Right renal cortex interstitium (tissue), 3 donors: ENCODE data around the gene TMEM220. TPM values are rescaled to one million over a fixed set of nuclear protein-coding genes. Genes with fewer than 3 reads are reported as not detected.

ENCODE experiments used
- DNase-seq, 3 donors: peaks; one replicate each; pipeline ENCODE4 v3.0.0-alpha.2; 2013; ENCODE audit warnings: low read depth in 3 of 3, low spot score in 2 of 3
- polyA plus RNA-seq, 3 donors: library from polyadenylated mRNA; unstranded; fragments of 120-200 nt; gene quantifications; one replicate each; pipeline ENCODE4 v1.2.1, GENCODE V29; 2013; ENCODE audit not compliant: insufficient read length in 3 of 3

Gene TMEM220
- polyA plus RNA-seq, result 10 to 100 TPM in 1 of 3 donors, 1 to 10 TPM in 2; 8.5 to 10.0 (median 8.5) TPM

DNA sequence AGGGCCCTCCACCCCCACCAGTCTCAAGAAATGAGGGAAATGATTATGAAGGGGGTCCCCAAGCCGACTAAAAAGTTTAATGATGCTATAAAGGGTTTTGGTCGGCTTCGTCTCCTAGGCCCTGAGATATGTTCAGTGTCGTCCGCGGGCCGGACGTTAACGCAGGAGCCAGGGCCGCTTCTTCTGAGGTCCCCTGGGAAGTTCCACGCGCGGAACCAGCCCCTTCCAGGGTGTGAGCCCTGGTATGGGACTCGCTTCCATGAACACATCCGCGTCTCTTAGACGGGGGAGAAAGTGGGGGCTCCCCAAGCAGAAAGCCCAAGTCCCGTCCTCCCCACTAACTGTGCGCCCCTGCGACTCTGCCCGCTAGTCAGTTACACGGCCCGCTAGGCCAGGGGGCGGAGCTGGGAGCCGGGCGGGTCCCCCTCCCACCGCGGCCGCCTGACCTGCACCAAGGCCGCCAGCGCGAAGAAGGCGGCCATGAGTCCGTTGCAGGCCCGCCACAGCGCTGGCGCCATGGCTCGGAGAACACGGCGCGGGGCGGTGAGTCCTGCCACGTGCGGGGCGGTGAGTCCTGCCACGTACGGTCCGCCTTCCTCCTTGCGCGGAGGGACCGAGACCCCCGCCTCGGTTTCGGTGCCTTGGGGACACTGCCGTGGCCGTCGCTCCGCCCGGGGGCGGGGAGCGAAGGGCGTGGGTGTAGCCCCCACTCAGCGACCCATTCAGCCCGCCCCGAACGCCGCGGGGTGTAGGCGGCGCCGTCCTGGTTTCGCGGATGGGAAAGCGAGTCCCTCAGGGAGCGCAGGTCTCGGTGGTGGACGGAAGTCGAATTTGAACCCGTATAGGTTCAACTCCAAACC lies at the start of gene TMEM220:
Gene TMEM220, minus strand, starts transcription at position 690 of the 860 bp plus-strand sequence. Its CDS starts 172 bp downstream, at position 518.
- peak in 2 of 3 donors; percentile 57 to 76 for DNase-seq

DNA sequence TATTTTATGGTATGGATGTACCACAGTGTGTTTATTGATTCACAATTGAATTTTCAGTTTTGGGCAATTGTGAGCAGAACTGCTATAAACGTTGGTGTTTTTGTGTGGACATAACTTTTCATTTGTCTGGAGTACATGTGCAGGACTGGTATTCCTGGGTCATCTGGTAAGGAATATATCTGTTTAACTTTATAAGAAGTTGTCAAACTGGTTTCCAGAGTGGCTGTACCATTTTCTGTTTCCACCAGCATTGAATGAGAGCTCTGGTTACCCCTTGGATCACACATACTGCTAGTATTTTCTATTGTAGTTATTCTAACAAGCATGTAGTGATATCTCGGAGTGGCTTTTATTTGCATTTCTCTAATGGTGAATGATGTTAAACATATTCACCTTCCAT lies 49.8 kb upstream of the TMEM220 start:
- no peak for DNase-seq

DNA sequence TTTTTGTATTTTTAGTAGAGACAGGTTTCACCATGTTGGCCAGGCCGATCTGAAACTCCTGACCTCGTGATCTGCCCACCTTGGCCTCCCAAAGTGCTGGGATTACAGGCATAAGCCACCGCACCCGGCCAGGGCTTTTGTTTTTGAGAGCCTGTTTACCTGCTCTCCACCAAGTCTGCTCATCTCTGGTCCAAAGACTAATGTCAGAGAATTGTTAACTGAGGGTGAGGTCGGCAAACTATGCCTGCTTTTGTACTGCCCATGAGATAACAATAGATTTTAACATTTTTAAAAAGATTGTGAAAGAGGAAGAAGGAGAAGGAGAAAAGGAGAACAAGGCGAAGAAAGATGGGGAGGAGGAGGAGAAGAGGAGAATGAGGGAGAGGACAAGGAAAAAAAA lies 48.1 kb upstream of the TMEM220 start:
- DNase-seq, result no peak

GRCh38 chr17:10777131-10777807 lies 47.4 kb upstream of the TMEM220 start:
- no peak for DNase-seq

DNA sequence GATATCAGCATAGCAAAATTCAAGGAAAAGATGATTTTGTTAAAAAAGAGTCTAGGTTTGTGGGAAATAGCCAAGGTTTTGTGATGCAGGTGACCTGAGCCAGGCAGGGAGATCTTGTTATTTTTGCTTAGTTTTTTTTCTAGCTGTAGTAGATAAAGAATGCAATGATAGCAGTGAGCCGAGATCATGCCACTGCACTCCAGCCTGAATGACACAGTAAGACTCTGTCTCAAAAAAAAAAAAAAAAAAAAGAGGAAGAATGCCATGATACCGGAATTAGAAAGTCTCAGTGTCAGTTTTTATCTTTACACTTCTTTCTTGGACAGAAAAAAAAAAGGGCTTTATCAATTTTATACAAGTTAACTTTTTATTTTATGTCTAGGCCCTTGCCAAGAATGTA lies 46.6 kb upstream of the TMEM220 start:
- DNase-seq, result no peak

GRCh38 chr17:10775740-10776356 lies 46.0 kb upstream of the TMEM220 start:
- DNase-seq, result no peak

DNA sequence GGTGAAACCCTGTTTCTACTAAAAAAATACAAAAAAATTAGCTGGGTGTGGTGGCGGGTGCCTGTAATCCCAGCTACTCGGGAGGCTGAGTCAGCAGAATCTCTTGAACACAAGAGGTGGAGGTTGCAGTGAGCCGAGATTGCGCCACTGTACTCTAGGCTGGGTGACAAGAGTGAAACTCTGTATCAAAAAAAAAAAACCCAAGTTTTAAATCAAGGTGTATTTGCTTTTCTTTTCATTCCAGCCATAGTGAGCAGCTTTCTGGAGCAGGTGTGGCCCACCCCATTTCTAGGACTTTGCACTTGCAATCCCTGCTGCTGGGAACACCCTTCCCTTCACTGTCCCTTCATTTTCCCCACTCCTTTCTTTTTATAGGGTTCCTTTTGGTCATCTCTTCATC lies 45.2 kb upstream of the TMEM220 start:
- no peak for DNase-seq

DNA sequence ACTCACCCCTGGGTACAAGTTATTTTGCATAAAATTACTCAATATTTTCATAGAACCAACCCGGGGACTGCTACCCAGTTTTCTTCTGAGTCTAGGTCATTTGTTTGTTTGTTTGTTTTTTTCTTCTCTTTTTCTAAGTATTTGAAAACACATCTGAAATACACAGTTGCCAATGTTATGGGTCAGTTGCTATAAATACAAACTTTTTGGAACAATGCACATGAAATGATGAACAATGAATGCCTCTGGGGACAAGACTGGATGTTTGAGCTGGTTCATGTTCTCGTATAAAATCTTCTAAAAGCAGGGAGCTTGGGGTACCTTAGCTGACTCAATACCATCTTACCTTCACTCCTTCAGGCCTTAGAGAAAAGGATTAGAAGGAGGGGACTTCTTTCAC lies 43.6 kb upstream of the TMEM220 start:
- DNase-seq, result no peak

DNA sequence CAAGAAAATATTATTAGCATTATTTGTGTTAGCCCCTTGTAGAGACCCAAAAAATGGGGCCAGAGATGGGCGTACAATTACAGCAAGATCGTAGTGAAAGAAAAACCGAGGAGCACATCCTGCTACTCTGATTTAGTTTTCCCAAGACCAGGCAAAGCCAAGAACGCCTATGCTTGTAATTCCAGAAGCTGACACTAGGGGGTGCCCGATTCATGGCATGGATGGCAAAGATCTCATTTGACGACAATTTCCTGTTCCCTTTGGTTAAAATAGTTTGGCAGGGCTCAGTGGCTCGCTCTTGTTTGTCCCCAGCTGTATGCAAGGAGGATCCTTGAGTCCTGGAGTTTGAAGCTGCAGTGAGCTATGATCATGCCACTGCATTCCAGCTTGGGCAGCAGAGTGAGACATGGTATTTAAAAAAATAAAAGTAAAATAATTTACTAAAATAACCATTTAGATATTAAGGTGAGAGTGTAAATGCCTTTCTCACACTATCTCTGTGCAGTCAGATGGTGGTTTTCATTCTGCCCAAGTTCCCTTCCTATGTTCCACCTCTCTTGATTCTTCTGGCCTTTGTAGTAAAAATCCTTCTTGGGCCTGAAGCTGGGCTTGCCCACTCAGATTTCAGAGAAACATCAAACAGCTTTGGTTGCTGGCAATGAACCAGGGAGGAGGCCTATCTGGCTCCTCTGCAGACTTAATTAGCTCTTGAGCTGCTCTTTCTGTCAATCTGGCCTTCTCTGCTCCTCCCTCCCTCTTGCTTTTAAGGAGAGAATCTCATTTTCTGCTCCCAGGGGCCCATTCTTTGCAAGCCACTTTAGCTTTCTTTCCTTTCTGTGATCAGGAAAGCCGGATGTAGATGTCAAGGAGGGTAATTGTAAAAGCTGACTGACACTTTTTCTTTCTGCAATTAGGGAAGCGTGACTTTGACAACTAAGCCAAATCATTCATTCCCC lies 42.9 kb upstream of the TMEM220 start:
- peak in 1 of 3 donors; percentile 45 for DNase-seq

GRCh38 chr17:10771148-10771547 lies 41.3 kb upstream of the TMEM220 start:
- no peak for DNase-seq

DNA sequence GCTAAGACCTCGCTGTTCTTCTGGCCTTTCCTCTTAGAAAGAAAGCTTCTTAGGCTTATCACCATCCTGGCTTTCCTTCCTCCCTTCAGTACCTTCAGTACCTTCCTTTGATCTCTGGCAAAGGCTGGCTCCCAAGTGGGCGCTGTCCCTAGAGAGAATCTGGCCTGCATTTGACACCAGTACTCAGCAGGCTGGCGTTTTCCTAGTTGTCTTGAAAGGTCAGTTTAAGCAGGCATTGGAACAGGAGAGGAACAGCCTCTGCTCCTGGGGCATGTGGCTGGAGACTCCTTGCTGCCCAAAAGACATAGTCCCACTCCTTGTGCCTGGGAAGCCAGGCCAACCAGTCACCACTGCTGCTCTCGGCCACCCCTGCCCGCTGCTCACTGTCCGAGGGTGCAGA lies 40.0 kb upstream of the TMEM220 start:
- no peak for DNase-seq

- no peak for DNase-seq
Observed at GRCh38 chr17:10768750-10769251, 39.0 kb upstream of the TMEM220 start.

GRCh38 chr17:10767232-10767631 lies 37.4 kb upstream of the TMEM220 start:
- DNase-seq, result no peak

DNA sequence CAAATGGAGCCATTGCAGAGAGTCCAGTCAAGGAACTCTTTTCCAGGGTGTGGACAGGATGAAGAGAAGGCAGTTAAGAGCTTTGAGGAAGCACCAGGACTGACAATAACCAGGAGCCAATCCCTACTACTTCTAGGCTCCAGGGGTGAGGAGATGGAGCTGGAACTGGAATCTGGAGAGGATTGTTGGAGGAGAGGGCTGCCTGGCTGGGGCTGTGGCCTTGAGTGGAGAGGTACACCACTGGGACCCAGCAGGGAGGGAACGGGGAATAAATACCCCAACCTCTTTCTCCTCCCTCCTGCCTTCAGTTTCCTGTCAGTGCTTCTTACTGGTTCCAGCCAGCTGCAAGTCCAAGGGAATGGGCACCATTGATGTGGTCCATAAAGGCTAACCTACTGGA lies 32.2 kb upstream of the TMEM220 start:
- no peak for DNase-seq

- no peak for DNase-seq
Observed at GRCh38 chr17:10761281-10761680, 31.5 kb upstream of the TMEM220 start.

DNA sequence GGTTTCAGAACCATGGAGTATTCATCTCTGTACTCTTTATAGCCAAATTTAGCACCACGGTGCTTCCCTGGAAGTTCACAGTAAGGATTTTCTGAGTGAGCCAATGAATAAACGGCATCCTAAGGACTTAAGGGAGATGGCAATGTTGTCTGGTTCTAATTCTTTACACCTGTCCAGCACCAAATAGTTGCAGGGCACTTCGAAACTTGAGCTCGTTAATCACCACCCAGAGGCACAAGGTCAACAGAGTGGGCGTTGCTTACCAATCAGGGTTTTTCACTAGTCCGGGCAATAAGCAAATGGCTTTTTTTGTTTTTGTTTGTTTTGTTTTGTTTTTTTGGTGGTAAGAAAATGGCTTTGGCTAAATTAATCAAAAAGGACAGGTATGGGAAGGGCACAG lies 28.2 kb upstream of the TMEM220 start:
- DNase-seq, result no peak

- DNase-seq, result no peak
Observed at GRCh38 chr17:10757647-10758046, 27.8 kb upstream of the TMEM220 start.

DNA sequence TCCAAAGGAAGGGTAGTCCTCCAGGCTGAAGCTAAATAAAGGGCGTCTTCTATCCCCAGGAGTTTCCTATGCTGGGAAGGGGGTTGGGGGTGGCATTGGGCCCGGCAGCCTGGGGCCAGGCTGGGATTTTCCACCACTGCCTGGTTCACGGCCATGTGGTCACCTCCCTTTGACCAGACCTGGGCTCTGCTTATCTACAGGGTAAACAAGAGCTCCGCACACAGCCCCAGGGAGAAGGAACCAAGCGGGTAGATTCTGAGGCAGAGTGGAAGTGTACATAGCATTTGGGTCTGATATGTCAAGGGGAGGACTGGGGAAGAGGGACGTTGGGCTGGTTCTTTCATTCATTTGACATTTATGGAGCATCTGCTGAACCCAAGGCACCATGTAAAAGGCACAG lies 27.2 kb upstream of the TMEM220 start:
- DNase-seq, result no peak

DNA sequence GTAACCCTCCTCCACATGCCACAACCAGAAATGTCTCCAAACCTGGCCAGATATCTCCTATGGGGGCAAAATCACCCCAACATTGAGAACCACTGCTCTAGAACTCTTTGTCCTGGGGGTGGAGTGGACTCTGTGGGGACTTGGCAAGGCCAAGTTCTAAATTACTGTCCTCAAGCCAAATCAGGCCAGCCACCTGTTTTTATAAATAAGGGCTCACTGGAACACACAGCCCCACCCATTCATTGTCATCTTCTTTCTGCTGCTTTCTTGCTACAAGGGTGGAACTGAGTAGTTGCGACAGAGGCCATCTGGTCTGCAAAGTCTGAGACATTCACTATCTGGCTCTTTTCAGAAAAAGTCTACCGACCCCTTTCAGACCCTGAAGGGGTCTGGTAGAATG lies 26.8 kb upstream of the TMEM220 start:
- DNase-seq, result no peak

DNA sequence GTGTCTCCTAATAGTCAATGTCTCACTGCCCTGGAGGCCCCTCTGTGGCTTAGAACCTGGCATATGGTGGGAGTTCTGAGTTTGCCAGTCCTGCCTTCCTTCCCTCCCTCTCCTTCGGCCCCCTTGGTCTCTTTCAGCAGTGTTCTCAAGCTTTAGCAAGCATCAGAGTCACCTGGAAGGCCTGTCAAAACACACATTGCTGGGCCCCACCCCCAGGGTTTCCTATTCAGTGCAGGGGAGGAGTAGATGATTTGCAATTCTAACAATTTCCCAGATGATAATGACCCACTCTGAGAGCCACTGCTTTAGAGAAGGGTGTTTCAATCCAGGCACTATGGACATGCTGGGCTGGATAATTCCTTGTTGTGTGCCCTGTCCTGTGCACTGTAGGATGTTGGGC lies 26.4 kb upstream of the TMEM220 start:
- no peak for DNase-seq
